Vagina (tissue), 2 donors: ENCODE measurements around the gene CPA3. TPM values are rescaled to one million over a fixed set of nuclear protein-coding genes. Genes with fewer than 3 reads are reported as not detected.

Experiments
- DNase-seq, 2 donors: peaks; one replicate each; pipeline ENCODE4 v3.0.0-alpha.2; 2017; ENCODE audit errors: extremely low spot score in 2 of 2
- H3K27ac ChIP-seq: fragments of 200-600 bp; sonication (generic); one replicate; pipeline ENCODE4 v1.5.1; 2019
- H3K27me3 ChIP-seq: fragments of 200-600 bp; sonication (generic); one replicate; pipeline ENCODE4 v1.5.1; 2019
- H3K36me3 ChIP-seq, 2 donors: fragments of 200-600 bp; sonication (generic); one replicate each; pipeline ENCODE4 v1.5.1; 2017 to 2019
- H3K4me1 ChIP-seq: fragments of 200-600 bp; sonication (generic); one replicate; pipeline ENCODE4 v1.5.1; 2019
- H3K4me3 ChIP-seq, 2 donors: fragments of 200-600 bp; sonication (generic); 1 replicate in 1 of 2; 2 replicates in 1 of 2; pipeline ENCODE4 v1.5.1; 2016 to 2019
- H3K9me3 ChIP-seq: fragments of 200-600 bp; sonication (generic); one replicate; pipeline ENCODE4 v1.5.1; 2019
- POLR2A ChIP-seq, 2 donors: fragments of 450-650 bp; IDR thresholded peaks; one replicate each; pipeline ENCODE4 v1.6.1; 2017; ENCODE audit warnings: antibody characterized with exemption in 2 of 2, mild to moderate bottlenecking in 2 of 2, moderate library complexity in 2 of 2
- POLR2AphosphoS5 ChIP-seq, 2 donors: sonication (generic); formaldehyde crosslinking; IDR thresholded peaks; one replicate each; pipeline ENCODE4 v1.9.0; 2017; ENCODE audit warnings: antibody characterized with exemption in 2 of 2, mild to moderate bottlenecking in 2 of 2, low read depth in 1 of 2; ENCODE audit not compliant: insufficient read depth in 1 of 2
- intact Hi-C: fragments of 100-400 bp; cut with DNase I; formaldehyde crosslinking; loops from one replicate; pipeline ENCODE4 v1.15.1; 2023
- total RNA-seq: library from RNA; depleted of rRNA; stranded (reverse); fragments of >200 nt; gene quantifications from one replicate; pipeline ENCODE4 v1.2.3, GENCODE V29; 2016
- TF ChIP-seq, protein P1 (sequence below), 3 experiments: fragments of 450-650 bp in 2 of 3; fragments of 200-600 bp in 1 of 3; sonication (generic) in 1 of 3; IDR thresholded peaks; one replicate each; pipeline ENCODE4 v1.5.1; 2017 to 2019; ENCODE audit warnings: antibody characterized with exemption in 3 of 3, mild to moderate bottlenecking in 2 of 3, moderate library complexity in 2 of 3

CPA3 gene
- total RNA-seq, 1 donor from 2014 or later = 14.5 TPM

DNA sequence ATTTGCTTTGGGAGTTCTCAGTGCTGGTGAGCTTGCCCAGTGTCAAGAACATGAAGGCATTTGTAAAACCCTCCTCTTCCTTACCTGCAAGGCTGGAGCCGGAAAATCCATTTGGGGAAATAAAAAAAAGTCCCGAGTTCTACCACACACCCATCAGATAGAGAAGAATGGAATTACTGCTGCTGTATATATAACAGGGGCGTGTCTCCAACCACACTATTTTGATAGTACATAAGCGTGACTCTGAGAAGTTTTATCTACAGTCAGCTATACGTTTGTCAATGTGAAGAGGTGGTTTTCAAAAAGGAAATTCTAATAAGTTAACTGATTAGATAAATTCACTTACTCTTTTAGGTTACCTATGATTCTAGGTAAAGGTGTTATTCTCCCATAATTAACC is 1.3 kb upstream of the CPA3 start:
- Histone ChIP-seq H3K9me3 (no peaks in the 10 kb centered on the region), H3K27me3 (no peaks in the 10 kb centered on the region), H3K4me1 (no peaks in the 10 kb centered on the region), H3K27ac (no peak overlapping the region), H3K36me3 (no peaks in the 10 kb centered on the region), H3K4me3 (no peak overlapping the region)
- DNase-seq = no peak
- intact Hi-C loops = loop anchor here (10.0 kb wide), 1 partner anchor 81 kb away; no protein-coding TSS in a partner anchor
- TF ChIP-seq POLR2AphosphoS5 (IDR thresholded peaks at IDR 0.05; ENCODE audit: insufficient read depth in 1 of 2, low read depth in 1 of 2) = no peak
- TF ChIP-seq POLR2A (IDR thresholded peaks at IDR 0.05) = no peak
- TF ChIP-seq, protein P1, sequence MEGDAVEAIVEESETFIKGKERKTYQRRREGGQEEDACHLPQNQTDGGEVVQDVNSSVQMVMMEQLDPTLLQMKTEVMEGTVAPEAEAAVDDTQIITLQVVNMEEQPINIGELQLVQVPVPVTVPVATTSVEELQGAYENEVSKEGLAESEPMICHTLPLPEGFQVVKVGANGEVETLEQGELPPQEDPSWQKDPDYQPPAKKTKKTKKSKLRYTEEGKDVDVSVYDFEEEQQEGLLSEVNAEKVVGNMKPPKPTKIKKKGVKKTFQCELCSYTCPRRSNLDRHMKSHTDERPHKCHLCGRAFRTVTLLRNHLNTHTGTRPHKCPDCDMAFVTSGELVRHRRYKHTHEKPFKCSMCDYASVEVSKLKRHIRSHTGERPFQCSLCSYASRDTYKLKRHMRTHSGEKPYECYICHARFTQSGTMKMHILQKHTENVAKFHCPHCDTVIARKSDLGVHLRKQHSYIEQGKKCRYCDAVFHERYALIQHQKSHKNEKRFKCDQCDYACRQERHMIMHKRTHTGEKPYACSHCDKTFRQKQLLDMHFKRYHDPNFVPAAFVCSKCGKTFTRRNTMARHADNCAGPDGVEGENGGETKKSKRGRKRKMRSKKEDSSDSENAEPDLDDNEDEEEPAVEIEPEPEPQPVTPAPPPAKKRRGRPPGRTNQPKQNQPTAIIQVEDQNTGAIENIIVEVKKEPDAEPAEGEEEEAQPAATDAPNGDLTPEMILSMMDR (IDR thresholded peaks at IDR 0.05) = no peak

DNA sequence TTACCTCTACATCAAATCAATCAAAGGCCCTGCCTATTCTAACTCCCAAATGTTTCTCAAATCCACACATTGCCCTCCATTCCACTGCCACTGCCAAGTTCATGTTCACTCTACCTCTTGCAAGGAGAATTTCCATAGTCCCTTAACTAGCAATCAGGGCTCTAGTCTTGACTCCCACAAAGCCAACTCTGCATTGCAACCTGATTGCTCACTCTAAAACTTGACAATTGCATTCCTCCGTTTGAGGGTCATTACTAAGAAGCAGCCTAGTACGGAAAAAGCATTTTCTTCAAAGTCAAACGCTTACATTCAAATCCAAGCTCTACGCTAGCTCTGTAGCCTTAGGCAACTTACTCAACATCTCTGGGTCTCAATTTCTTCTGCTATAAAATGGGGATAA is 1.2 kb downstream of the CPA3 start:
- no peak overlapping the region for H3K27ac ChIP-seq
- DNase-seq = no peak
- intact Hi-C loops = loop anchor here (10.0 kb wide), 1 partner anchor 79 kb away; no protein-coding TSS in a partner anchor
- no peak overlapping the region for H3K4me3 ChIP-seq
- H3K27me3 ChIP-seq = no peaks in the 10 kb centered on the region
- no peaks in the 10 kb centered on the region for H3K36me3 ChIP-seq
- H3K4me1 ChIP-seq = no peaks in the 10 kb centered on the region
- no peak for TF ChIP-seq POLR2A (IDR thresholded peaks at IDR 0.05)
- no peak for TF ChIP-seq POLR2AphosphoS5 (IDR thresholded peaks at IDR 0.05; ENCODE audit: insufficient read depth in 1 of 2, low read depth in 1 of 2)
- TF ChIP-seq, protein P1 (IDR thresholded peaks at IDR 0.05) = no peak
- H3K9me3 ChIP-seq = no peaks in the 10 kb centered on the region

DNA sequence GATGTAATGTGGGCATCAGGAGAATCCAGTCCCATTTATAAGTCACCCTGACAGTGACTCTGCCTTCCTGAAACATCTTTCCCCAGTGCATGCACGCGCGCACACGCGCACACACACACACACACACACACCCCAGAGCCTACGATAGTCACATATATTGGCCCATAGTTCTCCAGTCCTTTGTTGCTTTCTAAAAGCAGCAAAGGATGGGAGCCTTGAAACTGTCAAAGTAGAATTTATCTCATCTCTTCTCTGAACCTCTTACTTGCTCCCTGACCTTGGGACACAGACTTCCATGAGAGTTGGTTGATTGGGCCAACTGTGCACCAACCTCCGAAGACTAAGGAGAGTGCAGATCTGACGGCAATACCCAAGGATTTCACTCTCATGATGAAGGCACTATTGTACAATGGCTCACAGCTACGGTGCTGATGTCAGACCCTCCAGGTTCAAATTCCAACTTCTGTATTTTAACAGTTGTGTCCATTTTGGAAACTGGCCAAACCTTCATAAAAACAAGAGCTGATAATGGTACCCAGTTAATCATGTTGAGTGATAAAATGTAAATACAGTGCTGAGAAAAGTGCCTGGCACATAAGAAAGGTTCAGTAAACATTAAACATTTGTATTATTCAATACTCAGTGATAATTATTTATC is 8.3 kb downstream of the CPA3 start:
- no peaks in the 10 kb centered on the region for H3K36me3 ChIP-seq
- H3K4me1 ChIP-seq = no peaks in the 10 kb centered on the region
- DNase-seq = no peak
- no peaks in the 10 kb centered on the region for H3K9me3 ChIP-seq
- intact Hi-C loops = no loop called here
- no peaks in the 10 kb centered on the region for H3K27me3 ChIP-seq
- no peak overlapping the region for H3K4me3 ChIP-seq
- H3K27ac ChIP-seq = no peak overlapping the region
- TF ChIP-seq POLR2AphosphoS5 (IDR thresholded peaks at IDR 0.05; ENCODE audit: insufficient read depth in 1 of 2, low read depth in 1 of 2) (no peak), POLR2A (IDR thresholded peaks at IDR 0.05) (no peak)
- TF ChIP-seq, protein P1 (IDR thresholded peaks at IDR 0.05) = no peak

DNA sequence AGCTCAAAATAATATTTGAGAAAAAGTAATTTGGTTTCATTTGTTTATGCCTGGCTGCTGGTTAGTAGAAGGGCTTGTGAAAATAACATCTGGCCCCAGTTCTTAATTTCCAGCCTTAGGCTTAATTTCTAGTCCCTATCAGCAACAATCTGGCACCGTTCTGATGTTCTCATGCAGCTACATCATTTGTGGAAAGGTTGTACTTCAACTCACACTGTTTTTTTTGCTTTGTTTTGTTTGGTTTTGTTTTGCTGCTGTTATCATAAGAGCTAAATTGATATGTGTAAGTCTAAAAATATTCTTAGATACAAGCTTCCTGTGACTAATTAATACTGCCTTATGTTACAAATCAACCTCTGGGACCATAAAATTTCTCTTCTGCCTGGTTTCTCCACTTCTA is 8.9 kb downstream of the CPA3 start:
- no peaks in the 10 kb centered on the region for H3K27me3 ChIP-seq
- no peaks in the 10 kb centered on the region for H3K4me1 ChIP-seq
- no peaks in the 10 kb centered on the region for H3K9me3 ChIP-seq
- DNase-seq = no peak
- intact Hi-C loops = no loop called here
- TF ChIP-seq POLR2A (IDR thresholded peaks at IDR 0.05) = no peak
- no peak for TF ChIP-seq POLR2AphosphoS5 (IDR thresholded peaks at IDR 0.05; ENCODE audit: insufficient read depth in 1 of 2, low read depth in 1 of 2)
- TF ChIP-seq, protein P1 (IDR thresholded peaks at IDR 0.05) = no peak
- no peaks in the 10 kb centered on the region for H3K36me3 ChIP-seq
- H3K4me3 ChIP-seq = no peak overlapping the region
- H3K27ac ChIP-seq = no peak overlapping the region

DNA sequence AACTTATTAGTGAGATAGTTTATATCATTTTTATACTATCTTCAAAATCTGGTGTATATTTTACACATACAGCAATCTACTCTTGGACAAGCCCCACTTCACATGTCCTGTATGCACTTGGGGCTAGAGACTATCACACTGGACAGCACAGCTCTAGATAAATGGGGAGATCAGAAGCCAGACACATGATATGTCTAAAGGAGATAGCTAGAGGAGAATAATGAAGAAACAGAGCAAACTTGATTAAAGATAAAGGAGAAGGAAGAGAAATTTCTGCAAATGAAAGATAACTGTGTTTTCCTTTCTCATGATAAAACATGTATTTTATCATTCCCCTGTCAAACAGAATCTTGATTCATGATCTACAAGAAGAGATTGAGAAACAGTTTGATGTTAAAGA is 13.0 kb downstream of the CPA3 start:
- Histone ChIP-seq H3K4me1 (no peaks in the 10 kb centered on the region), H3K36me3 (no peaks in the 10 kb centered on the region), H3K9me3 (no peaks in the 10 kb centered on the region), H3K27ac (no peak overlapping the region), H3K27me3 (no peaks in the 10 kb centered on the region), H3K4me3 (no peak overlapping the region)
- TF ChIP-seq POLR2AphosphoS5 (IDR thresholded peaks at IDR 0.05; ENCODE audit: insufficient read depth in 1 of 2, low read depth in 1 of 2) (no peak), POLR2A (IDR thresholded peaks at IDR 0.05) (no peak)
- TF ChIP-seq, protein P1 (IDR thresholded peaks at IDR 0.05) = no peak
- intact Hi-C loops = no loop called here
- DNase-seq = no peak
